ENCODE measurements around the gene DDX3X. TPM values are rescaled to one million over a fixed set of nuclear protein-coding genes. Genes with fewer than 3 reads are reported as not detected.
"Not testable (repeated sequence)": the region's sequence is repeated elsewhere in the genome, so short reads cannot be mapped to it uniquely, and the experiment has no call there.

The DDX3X gene
- total and polyA plus RNA-seq, 2 donors from 2014 or later: 43.6 to 275 TPM

DNA sequence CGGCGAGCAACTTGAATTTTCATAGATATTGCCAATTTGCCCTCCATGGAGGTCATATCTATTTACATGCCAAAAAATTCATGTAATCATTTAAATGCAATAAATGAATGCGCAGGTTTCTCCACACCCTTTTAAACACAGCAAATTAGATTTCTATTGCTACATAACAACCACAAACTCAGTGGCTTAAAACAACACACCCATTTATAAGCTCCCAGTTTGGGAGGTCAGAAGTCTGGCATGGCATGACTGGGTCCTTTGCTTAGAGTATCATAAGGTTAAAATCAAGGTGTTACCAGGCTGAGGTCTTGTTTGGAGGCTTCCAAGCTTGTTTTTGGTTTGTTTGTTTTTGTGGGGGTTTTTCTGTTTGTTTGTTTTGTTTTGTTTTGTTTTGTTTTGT lies 63.3 kb downstream of the DDX3X start:
- no peak for FAIRE-seq
- Histone ChIP-seq H3K27ac (ENCODE audit: low read depth in 2 of 2, low read length in 2 of 2) (no peak overlapping the region), H3K36me3 (ENCODE audit: control insufficient read depth in 2 of 3, insufficient read depth in 3 of 3, low read length in 3 of 3) (no peaks in the 10 kb centered on the region), H3K27me3 (ENCODE audit: control insufficient read depth, insufficient read depth, low read length) (no peaks in the 10 kb centered on the region), H3K9me3 (ENCODE audit: control insufficient read depth in 2 of 3, insufficient read depth in 1 of 3, low read length in 3 of 3) (no peaks in the 10 kb centered on the region), H3K9ac (ENCODE audit: low read length in 3 of 3) (no peak overlapping the region), H3K4me3 (ENCODE audit: low read length in 3 of 3) (no peak overlapping the region), H3K4me1 (ENCODE audit: control insufficient read depth in 2 of 3, insufficient read depth in 2 of 3, low read depth in 1 of 3, low read length in 3 of 3) (no peaks in the 10 kb centered on the region)
- DNase-seq: no peak
- TF ChIP-seq, protein P1, sequence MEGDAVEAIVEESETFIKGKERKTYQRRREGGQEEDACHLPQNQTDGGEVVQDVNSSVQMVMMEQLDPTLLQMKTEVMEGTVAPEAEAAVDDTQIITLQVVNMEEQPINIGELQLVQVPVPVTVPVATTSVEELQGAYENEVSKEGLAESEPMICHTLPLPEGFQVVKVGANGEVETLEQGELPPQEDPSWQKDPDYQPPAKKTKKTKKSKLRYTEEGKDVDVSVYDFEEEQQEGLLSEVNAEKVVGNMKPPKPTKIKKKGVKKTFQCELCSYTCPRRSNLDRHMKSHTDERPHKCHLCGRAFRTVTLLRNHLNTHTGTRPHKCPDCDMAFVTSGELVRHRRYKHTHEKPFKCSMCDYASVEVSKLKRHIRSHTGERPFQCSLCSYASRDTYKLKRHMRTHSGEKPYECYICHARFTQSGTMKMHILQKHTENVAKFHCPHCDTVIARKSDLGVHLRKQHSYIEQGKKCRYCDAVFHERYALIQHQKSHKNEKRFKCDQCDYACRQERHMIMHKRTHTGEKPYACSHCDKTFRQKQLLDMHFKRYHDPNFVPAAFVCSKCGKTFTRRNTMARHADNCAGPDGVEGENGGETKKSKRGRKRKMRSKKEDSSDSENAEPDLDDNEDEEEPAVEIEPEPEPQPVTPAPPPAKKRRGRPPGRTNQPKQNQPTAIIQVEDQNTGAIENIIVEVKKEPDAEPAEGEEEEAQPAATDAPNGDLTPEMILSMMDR (IDR thresholded peaks at IDR 0.05; ENCODE audit: borderline replicate concordance, extremely low read depth, insufficient read depth): no peak
- intact Hi-C loops (cut with DNase I): no loop called here

DNA sequence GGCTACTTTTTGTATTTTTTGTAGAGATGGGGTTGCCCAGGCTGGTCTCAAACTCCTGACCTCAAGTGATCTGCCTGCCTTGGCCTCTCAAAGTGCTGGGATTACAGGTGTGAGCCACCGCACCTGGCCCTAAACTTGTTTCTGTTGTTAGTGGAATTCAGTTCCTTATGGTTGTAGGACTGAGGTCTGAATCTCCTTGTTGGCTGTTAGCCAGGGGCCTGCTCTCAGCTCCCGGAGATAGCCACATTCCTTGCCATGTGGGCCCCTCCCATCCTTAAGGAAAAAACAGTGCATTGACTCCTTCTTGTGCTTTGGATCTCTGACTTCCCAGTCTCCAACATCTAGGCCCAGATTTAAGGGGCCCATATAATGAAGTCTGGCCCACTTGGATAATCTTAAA lies 63.8 kb downstream of the DDX3X start:
- H3K4me3 ChIP-seq (ENCODE audit: low read length in 3 of 3): no peak overlapping the region
- no peak for FAIRE-seq
- no peaks in the 10 kb centered on the region for H3K27me3 ChIP-seq (ENCODE audit: control insufficient read depth, insufficient read depth, low read length)
- H3K9me3 ChIP-seq (ENCODE audit: control insufficient read depth in 2 of 3, insufficient read depth in 1 of 3, low read length in 3 of 3): no peaks in the 10 kb centered on the region
- TF ChIP-seq, protein P1 (IDR thresholded peaks at IDR 0.05; ENCODE audit: borderline replicate concordance, extremely low read depth, insufficient read depth): no peak
- intact Hi-C loops (cut with DNase I): no loop called here
- no peaks in the 10 kb centered on the region for H3K36me3 ChIP-seq (ENCODE audit: control insufficient read depth in 2 of 3, insufficient read depth in 3 of 3, low read length in 3 of 3)
- no peaks in the 10 kb centered on the region for H3K4me1 ChIP-seq (ENCODE audit: control insufficient read depth in 2 of 3, insufficient read depth in 2 of 3, low read depth in 1 of 3, low read length in 3 of 3)
- H3K9ac ChIP-seq (ENCODE audit: low read length in 3 of 3): no peak overlapping the region
- H3K27ac ChIP-seq (ENCODE audit: low read depth in 2 of 2, low read length in 2 of 2): no peak overlapping the region
- DNase-seq: no peak

DNA sequence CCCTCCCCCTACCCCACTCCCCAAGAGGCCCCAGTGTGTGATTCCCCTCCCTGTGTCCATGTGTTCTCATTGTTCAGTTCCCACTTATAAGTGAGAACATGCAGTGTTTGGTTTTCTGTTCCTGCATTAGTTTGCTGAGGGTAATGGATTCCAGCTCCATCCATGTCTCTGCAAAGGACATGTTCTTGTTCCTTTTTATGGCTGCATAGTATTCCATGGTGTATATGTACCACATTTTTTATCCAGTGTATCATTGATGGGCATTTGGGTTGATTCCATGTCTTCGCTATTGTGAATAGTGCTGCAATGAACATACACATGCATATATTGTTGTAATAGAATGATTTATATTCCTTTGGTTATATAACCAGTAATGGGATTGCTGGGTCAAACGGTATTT lies 68.6 kb downstream of the DDX3X start:
- H3K36me3 ChIP-seq (ENCODE audit: control insufficient read depth in 2 of 3, insufficient read depth in 3 of 3, low read length in 3 of 3); FAIRE-seq; H3K9me3 ChIP-seq (ENCODE audit: control insufficient read depth in 2 of 3, insufficient read depth in 1 of 3, low read length in 3 of 3); DNase-seq; H3K4me1 ChIP-seq (ENCODE audit: control insufficient read depth in 2 of 3, insufficient read depth in 2 of 3, low read depth in 1 of 3, low read length in 3 of 3); H3K27me3 ChIP-seq (ENCODE audit: control insufficient read depth, insufficient read depth, low read length); H3K27ac ChIP-seq (ENCODE audit: low read depth in 2 of 2, low read length in 2 of 2); H3K4me3 ChIP-seq (ENCODE audit: low read length in 3 of 3); H3K9ac ChIP-seq (ENCODE audit: low read length in 3 of 3); intact Hi-C loops (cut with DNase I): not testable (repeated sequence)

DNA sequence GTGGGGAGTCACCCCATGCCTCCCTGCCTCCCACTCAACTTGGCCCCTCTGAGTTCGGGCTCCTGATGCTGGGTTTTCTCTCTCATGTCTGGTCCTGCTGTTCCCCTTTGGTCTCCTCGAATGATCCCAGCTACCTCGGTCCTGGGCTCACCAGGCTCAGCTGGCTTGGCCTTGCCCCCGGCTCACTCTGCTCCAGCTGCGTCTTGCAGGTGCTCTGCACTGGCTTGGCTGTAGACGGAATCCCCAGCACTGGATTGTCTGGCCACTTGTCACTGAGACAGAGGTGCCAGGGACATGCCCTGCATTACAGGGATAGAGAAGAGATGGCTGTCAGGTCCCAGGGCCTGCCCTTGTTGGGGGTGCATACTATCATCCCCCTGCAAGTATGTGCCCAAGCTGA lies 71.6 kb downstream of the DDX3X start:
- Histone ChIP-seq H3K36me3 (ENCODE audit: control insufficient read depth in 2 of 3, insufficient read depth in 3 of 3, low read length in 3 of 3) (no peaks in the 10 kb centered on the region), H3K4me1 (ENCODE audit: control insufficient read depth in 2 of 3, insufficient read depth in 2 of 3, low read depth in 1 of 3, low read length in 3 of 3) (no peaks in the 10 kb centered on the region), H3K9ac (ENCODE audit: low read length in 3 of 3) (no peak overlapping the region), H3K9me3 (ENCODE audit: control insufficient read depth in 2 of 3, insufficient read depth in 1 of 3, low read length in 3 of 3) (no peaks in the 10 kb centered on the region), H3K4me3 (ENCODE audit: low read length in 3 of 3) (no peak overlapping the region), H3K27ac (ENCODE audit: low read depth in 2 of 2, low read length in 2 of 2) (no peak overlapping the region), H3K27me3 (ENCODE audit: control insufficient read depth, insufficient read depth, low read length) (no peaks in the 10 kb centered on the region)
- TF ChIP-seq, protein P1 (IDR thresholded peaks at IDR 0.05; ENCODE audit: borderline replicate concordance, extremely low read depth, insufficient read depth): no peak
- no peak for FAIRE-seq
- no peak for DNase-seq
- intact Hi-C loops (cut with DNase I): no loop called here
